Omental fat pad (tissue), 4 donors: Measurements from ENCODE around the gene PLXNB1. TPM values are rescaled to one million over a fixed set of nuclear protein-coding genes. Genes with fewer than 3 reads are reported as not detected.
A peak's percentile ranks its signal among the peaks of the same experiment; 100 is the strongest.
"Not testable (repeated sequence)": the region's sequence is repeated elsewhere in the genome, so short reads cannot be mapped to it uniquely, and the experiment has no call there.

ENCODE experiments used
- ATAC-seq: fragments of 150-250 bp; one replicate; pipeline ENCODE4 v1.9.1; 2016; ENCODE audit warnings: mild to moderate bottlenecking, moderate library complexity; ENCODE audit not compliant: low FRiP score
- DNase-seq: peaks from one replicate; pipeline ENCODE4 v3.0.0-alpha.2; 2019; ENCODE audit warnings: low spot score
- total RNA-seq, 4 donors: library from RNA; depleted of rRNA; stranded (reverse); fragments of >200 nt; gene quantifications; one replicate each; pipeline ENCODE4 v1.1.0, GENCODE V29; 2016
- TF ChIP-seq, protein P1 (sequence below), 3 donors: fragments of 450-650 bp; IDR thresholded peaks; one replicate each; pipeline ENCODE4 v1.5.1; 2016 to 2017; ENCODE audit warnings: antibody characterized with exemption in 3 of 3, mild to moderate bottlenecking in 3 of 3, moderate library complexity in 2 of 3

Gene PLXNB1
- total RNA-seq, 4 donors from 2014 or later, result 66.7 to 91.3 (median 77.1) TPM

GRCh38 chr3:48405343-48405881 lies 24.5 kb downstream of the PLXNB1 start:
- TF ChIP-seq, protein P1, sequence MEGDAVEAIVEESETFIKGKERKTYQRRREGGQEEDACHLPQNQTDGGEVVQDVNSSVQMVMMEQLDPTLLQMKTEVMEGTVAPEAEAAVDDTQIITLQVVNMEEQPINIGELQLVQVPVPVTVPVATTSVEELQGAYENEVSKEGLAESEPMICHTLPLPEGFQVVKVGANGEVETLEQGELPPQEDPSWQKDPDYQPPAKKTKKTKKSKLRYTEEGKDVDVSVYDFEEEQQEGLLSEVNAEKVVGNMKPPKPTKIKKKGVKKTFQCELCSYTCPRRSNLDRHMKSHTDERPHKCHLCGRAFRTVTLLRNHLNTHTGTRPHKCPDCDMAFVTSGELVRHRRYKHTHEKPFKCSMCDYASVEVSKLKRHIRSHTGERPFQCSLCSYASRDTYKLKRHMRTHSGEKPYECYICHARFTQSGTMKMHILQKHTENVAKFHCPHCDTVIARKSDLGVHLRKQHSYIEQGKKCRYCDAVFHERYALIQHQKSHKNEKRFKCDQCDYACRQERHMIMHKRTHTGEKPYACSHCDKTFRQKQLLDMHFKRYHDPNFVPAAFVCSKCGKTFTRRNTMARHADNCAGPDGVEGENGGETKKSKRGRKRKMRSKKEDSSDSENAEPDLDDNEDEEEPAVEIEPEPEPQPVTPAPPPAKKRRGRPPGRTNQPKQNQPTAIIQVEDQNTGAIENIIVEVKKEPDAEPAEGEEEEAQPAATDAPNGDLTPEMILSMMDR (IDR thresholded peaks at IDR 0.05), result no peak
- DNase-seq (peak; percentile 21), ATAC-seq (no peak)

- ATAC-seq (no peak), DNase-seq (no peak)
- TF ChIP-seq, protein P1 (IDR thresholded peaks at IDR 0.05), result no peak
Observed at GRCh38 chr3:48404440-48405342, 25.2 kb downstream of the PLXNB1 start.

DNA sequence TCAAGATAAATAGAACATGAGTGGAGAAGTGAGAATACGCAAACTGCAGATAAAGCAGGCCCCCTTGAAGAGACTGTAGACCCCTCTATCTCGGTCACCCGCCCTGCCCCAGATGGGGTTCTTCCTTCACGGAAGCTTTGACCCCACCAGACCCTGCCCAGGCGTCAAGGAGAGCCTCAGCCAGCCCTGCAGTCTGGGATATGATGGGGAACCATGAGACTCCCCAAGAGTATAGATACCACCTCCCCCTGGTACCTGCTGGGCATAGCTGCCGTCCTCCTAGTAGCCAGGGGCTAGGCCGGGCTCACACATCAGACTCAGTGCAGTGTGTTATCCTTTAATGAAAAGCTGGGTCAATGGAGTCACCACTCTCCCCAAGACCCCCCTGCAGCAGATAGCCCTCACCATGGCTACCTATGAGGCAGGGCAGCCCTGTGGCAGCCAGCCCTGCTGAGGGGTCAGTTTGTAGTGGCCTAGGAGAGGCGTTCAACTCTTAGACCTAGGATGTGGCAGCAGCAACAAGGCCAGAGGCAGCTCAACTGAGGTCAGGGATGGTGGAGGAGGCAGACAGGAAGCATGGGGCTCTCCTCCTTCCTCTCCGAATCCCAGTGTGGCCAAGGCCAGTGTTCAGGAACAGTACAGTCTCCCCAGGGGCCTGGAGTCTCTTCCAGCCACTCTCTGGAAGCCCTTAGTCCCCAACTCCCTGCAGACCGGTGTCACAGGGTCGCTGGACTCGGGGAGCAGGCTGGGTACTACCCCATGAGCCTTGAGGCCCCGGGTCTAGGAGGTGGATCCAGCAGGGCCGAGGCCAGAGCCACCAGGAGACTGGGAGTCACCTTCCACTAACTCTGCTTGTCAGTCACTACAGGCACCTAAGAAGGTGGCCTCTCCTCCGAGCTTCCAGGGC lies 26.1 kb downstream of the PLXNB1 start:
- TF ChIP-seq, protein P1 (IDR thresholded peaks at IDR 0.05), result no peak
- DNase-seq (no peak), ATAC-seq (no peak)

GRCh38 chr3:48402907-48403306 lies 27.0 kb downstream of the PLXNB1 start:
- TF ChIP-seq, protein P1 (IDR thresholded peaks at IDR 0.05), result no peak
- DNase-seq (no peak), ATAC-seq (no peak)

GRCh38 chr3:48402281-48402732 lies 27.6 kb downstream of the PLXNB1 start:
- peak; percentile 75 for ATAC-seq
- peak; percentile 75 for DNase-seq
- TF ChIP-seq, protein P1 (IDR thresholded peaks at IDR 0.05), result no peak

- not testable (repeated sequence) for DNase-seq, ATAC-seq
Observed at GRCh38 chr3:48401434-48401901, 28.4 kb downstream of the PLXNB1 start.
